Neuronal stem cell (in vitro differentiated cells): ENCODE measurements around the gene FHOD3.

Experiments
- DNase-seq: peaks from one replicate; pipeline ENCODE4 v3.0.0-alpha.2; 2013; ENCODE audit warnings: low spot score
- H2AFZ ChIP-seq: one replicate; pipeline ENCODE4 v1.6.1; 2013; ENCODE audit warnings: mild to moderate bottlenecking, low read length, inconsistent platforms
- H2AK5ac ChIP-seq: 2 replicates; pipeline ENCODE4 v1.6.1; 2013; ENCODE audit warnings: low read depth, mild to moderate bottlenecking, inconsistent platforms, low read length, moderate library complexity, mixed read lengths
- H2BK120ac ChIP-seq: 2 replicates; pipeline ENCODE4 v1.6.1; 2013; ENCODE audit warnings: low read depth, mild to moderate bottlenecking, inconsistent platforms, low read length, moderate library complexity, mixed read lengths
- H2BK12ac ChIP-seq: one replicate; pipeline ENCODE4 v1.6.1; 2013; ENCODE audit warnings: low read length, inconsistent platforms
- H2BK15ac ChIP-seq: 2 replicates; pipeline ENCODE4 v1.6.1; 2013; ENCODE audit warnings: mild to moderate bottlenecking, low read length, inconsistent platforms, mixed read lengths
- H2BK5ac ChIP-seq: one replicate; pipeline ENCODE4 v1.6.1; 2013; ENCODE audit warnings: inconsistent platforms, mild to moderate bottlenecking, low read length, moderate library complexity
- H3K14ac ChIP-seq: one replicate; pipeline ENCODE4 v1.6.1; 2013; ENCODE audit warnings: low read length, inconsistent platforms
- H3K18ac ChIP-seq: 2 replicates; pipeline ENCODE4 v1.6.1; 2013; ENCODE audit warnings: low read length, inconsistent platforms
- H3K23ac ChIP-seq: 2 replicates; pipeline ENCODE4 v1.6.1; 2013; ENCODE audit warnings: low read depth, mild to moderate bottlenecking, mixed read lengths, low read length, inconsistent platforms; ENCODE audit not compliant: poor library complexity
- H3K27ac ChIP-seq: replicated peaks from 3 replicates; pipeline ENCODE4 v1.5.1; 2013; ENCODE audit warnings: low read length, inconsistent platforms
- H3K27me3 ChIP-seq, 3 experiments: 2 replicates each; pipeline ENCODE4 v1.6.1; 2013; ENCODE audit warnings: low read length in 3 of 3, mild to moderate bottlenecking in 2 of 3, inconsistent platforms in 1 of 3, low read depth in 1 of 3, mixed read lengths in 1 of 3, moderate library complexity in 1 of 3; ENCODE audit not compliant: control insufficient read depth in 3 of 3, insufficient read depth in 3 of 3
- H3K36me3 ChIP-seq, 2 donors: replicated peaks in 1 of 2; 2 replicates each; pipeline ENCODE4 v1.6.1; 2013; ENCODE audit warnings: low read length in 2 of 2; ENCODE audit not compliant: control insufficient read depth in 2 of 2, insufficient read depth in 2 of 2
- H3K4ac ChIP-seq: 2 replicates; pipeline ENCODE4 v1.6.1; 2013; ENCODE audit warnings: inconsistent platforms, mild to moderate bottlenecking, low read length, moderate library complexity
- H3K4me1 ChIP-seq, 2 donors: 1 replicate in 1 of 2; 2 replicates in 1 of 2; pipeline ENCODE4 v1.6.1; 2013; ENCODE audit warnings: low read length in 2 of 2, low read depth in 1 of 2; ENCODE audit not compliant: control insufficient read depth in 2 of 2, insufficient read depth in 1 of 2
- H3K4me2 ChIP-seq: one replicate; pipeline ENCODE4 v1.6.1; 2013; ENCODE audit warnings: mild to moderate bottlenecking, low read length, inconsistent platforms; ENCODE audit not compliant: insufficient read depth, poor library complexity, severe bottlenecking
- H3K4me3 ChIP-seq, 2 donors: 2 replicates each; pipeline ENCODE4 v1.5.1; 2013; ENCODE audit warnings: low read length in 2 of 2, mild to moderate bottlenecking in 2 of 2, inconsistent platforms in 1 of 2, moderate library complexity in 1 of 2
- H3K79me1 ChIP-seq: one replicate; pipeline ENCODE4 v1.6.1; 2013; ENCODE audit warnings: low read depth, mild to moderate bottlenecking, inconsistent platforms, low read length, moderate library complexity
- H3K9ac ChIP-seq: one replicate; pipeline ENCODE4 v1.6.1; 2013; ENCODE audit warnings: mild to moderate bottlenecking, low read depth, low read length, inconsistent platforms; ENCODE audit not compliant: poor library complexity
- H3K9me3 ChIP-seq, 2 donors: replicated peaks in 1 of 2; 2 replicates each; pipeline versions ENCODE3 to v1.6.1; 2013; ENCODE audit warnings: low read length in 2 of 2, mild to moderate bottlenecking in 2 of 2, inconsistent platforms in 1 of 2, low read depth in 1 of 2, mixed read lengths in 1 of 2, moderate library complexity in 1 of 2; ENCODE audit not compliant: control insufficient read depth in 2 of 2, insufficient read depth in 1 of 2
- H4K8ac ChIP-seq: one replicate; pipeline ENCODE4 v1.6.1; 2013; ENCODE audit warnings: low read depth, mild to moderate bottlenecking, inconsistent platforms, low read length, moderate library complexity
- H4K91ac ChIP-seq: one replicate; pipeline ENCODE4 v1.6.1; 2013; ENCODE audit warnings: low read length, low read depth, mild to moderate bottlenecking, inconsistent platforms; ENCODE audit not compliant: poor library complexity
- WGBS, 2 donors: extraction: QIAGEN DNeasy Blood & Tissue Kit; methylation state at CpG; one replicate each; pipeline ENCODE4 v1.1.7; 2013; ENCODE audit warnings: missing lambda C conversion rate in 2 of 2, mixed read lengths in 1 of 2; ENCODE audit not compliant: insufficient read length in 2 of 2, insufficient replicate concordance in 1 of 2; ENCODE audit errors: extremely low coverage in 2 of 2; 5-methylcytosine and 5-hydroxymethylcytosine counted together

The FHOD3 gene

GRCh38 chr18:36826556-36826955, 529.0 kb downstream of the FHOD3 start:
- H3K4me2 ChIP-seq = no peak overlapping the region
- H2BK12ac ChIP-seq = no peak overlapping the region
- H2BK5ac ChIP-seq = no peak overlapping the region
- no peak overlapping the region for H4K91ac ChIP-seq
- H3K27ac ChIP-seq = no peak overlapping the region
- H2AK5ac ChIP-seq = no peak overlapping the region
- peaks cover 5% of the 10 kb centered on the region for H3K79me1 ChIP-seq
- no peak overlapping the region for H3K4me3 ChIP-seq
- H3K9ac ChIP-seq = no peak overlapping the region
- no peak overlapping the region for H3K23ac ChIP-seq
- DNase-seq = no peak
- H2AFZ ChIP-seq = no peak overlapping the region
- H2BK120ac ChIP-seq = no peak overlapping the region
- H3K14ac ChIP-seq = no peak overlapping the region
- peaks cover 0 to 13% of the 10 kb centered on the region in 2 donors for H3K9me3 ChIP-seq
- no CpG with 5 or more reads among the region's 3 CpGs for WGBS, 2 donors
- no peak overlapping the region for H4K8ac ChIP-seq
- H3K4me1 ChIP-seq = peaks cover 0 to 2% of the 10 kb centered on the region in 2 donors
- no peaks in the 10 kb centered on the region for H3K27me3 ChIP-seq
- H3K36me3 ChIP-seq = peaks cover 5 to 46% of the 10 kb centered on the region in 2 donors
- H2BK15ac ChIP-seq = no peak overlapping the region
- H3K4ac ChIP-seq = no peak overlapping the region
- H3K18ac ChIP-seq = no peak overlapping the region

- H3K9me3 ChIP-seq = peaks cover 0 to 9% of the 10 kb centered on the region in 2 donors
- H3K23ac ChIP-seq = peak overlapping the region; percentile 99
- peaks cover 5% of the 10 kb centered on the region for H3K79me1 ChIP-seq
- H2AK5ac ChIP-seq = peak overlapping the region; percentile 33
- peak overlapping the region; percentile 100 for H3K18ac ChIP-seq
- H3K36me3 ChIP-seq = peaks cover 1 to 29% of the 10 kb centered on the region in 2 donors
- peak overlapping the region; percentile 77 for H2BK5ac ChIP-seq
- peaks cover 0 to 2% of the 10 kb centered on the region in 2 donors for H3K4me1 ChIP-seq
- WGBS, 2 donors = no CpG with 5 or more reads among the region's 18 CpGs
- DNase-seq = peak; percentile 48
- H3K4me3 ChIP-seq = peak overlapping the region; percentile 92 to 93
- peak overlapping the region; percentile 98 for H3K14ac ChIP-seq
- peak overlapping the region; percentile 81 for H4K91ac ChIP-seq
- peak overlapping the region; percentile 73 for H3K27ac ChIP-seq
- H3K27me3 ChIP-seq = no peaks in the 10 kb centered on the region
- peak overlapping the region; percentile 97 for H2AFZ ChIP-seq
- H2BK15ac ChIP-seq = peak overlapping the region; percentile 82
- H2BK120ac ChIP-seq = no peak overlapping the region
- H3K9ac ChIP-seq = peak overlapping the region; percentile 100
- H3K4me2 ChIP-seq = peak overlapping the region; percentile 56
- H4K8ac ChIP-seq = no peak overlapping the region
- H2BK12ac ChIP-seq = no peak overlapping the region
- no peak overlapping the region for H3K4ac ChIP-seq
Measured at GRCh38 chr18:36828157-36828629, 530.7 kb downstream of the FHOD3 start.

- peak within 1 kb of the TSS; percentile 90 for H3K4ac ChIP-seq
Measured at GRCh38 chr18:36828630-36829361, 531.3 kb downstream of the FHOD3 start, which contains the start of the genes KIAA1328 and TPGS2. Gene KIAA1328 (plus strand): TSS chr18:36829127. CDS start chr18:36829139, 12 bp downstream. Gene TPGS2 (minus strand): TSS chr18:36829002. CDS start chr18:36828767, 235 bp downstream.

More at GRCh38 chr18:36828630-36829361, 531.3 kb downstream of the FHOD3 start, which contains the start of the genes KIAA1328 and TPGS2:
- peaks cover 0 to 2% of the 10 kb centered on the region in 2 donors for H3K4me1 ChIP-seq
- peak within 1 kb of the TSS; percentile 92 to 93 for H3K4me3 ChIP-seq
- peak within 1 kb of the TSS; percentile 33 for H2AK5ac ChIP-seq
- H2BK5ac ChIP-seq = peak within 1 kb of the TSS; percentile 77
- no peak within 1 kb of the TSS for H4K8ac ChIP-seq
- peak within 1 kb of the TSS; percentile 82 for H2BK15ac ChIP-seq
- H3K27me3 ChIP-seq = no peaks in the 10 kb centered on the region
- peak within 1 kb of the TSS; percentile 81 for H4K91ac ChIP-seq
- H3K23ac ChIP-seq = peak within 1 kb of the TSS; percentile 99
- peak within 1 kb of the TSS; percentile 98 for H3K14ac ChIP-seq
- peak within 1 kb of the TSS; percentile 73 for H3K27ac ChIP-seq
- H3K9me3 ChIP-seq = peaks cover 0 to 9% of the 10 kb centered on the region in 2 donors
- H2BK12ac ChIP-seq = no peak within 1 kb of the TSS
- WGBS, 2 donors = no CpG with 5 or more reads among the region's 83 CpGs
- DNase-seq = peak; percentile 81
- peak within 1 kb of the TSS; percentile 97 for H2AFZ ChIP-seq
- peak within 1 kb of the TSS; percentile 100 for H3K9ac ChIP-seq
- peak within 1 kb of the TSS; percentile 100 for H3K18ac ChIP-seq
- H3K79me1 ChIP-seq = peaks cover 5% of the 10 kb centered on the region
- peak within 1 kb of the TSS; percentile 70 for H3K4me2 ChIP-seq
- H3K36me3 ChIP-seq = peaks cover 1 to 26% of the 10 kb centered on the region in 2 donors
- no peak within 1 kb of the TSS for H2BK120ac ChIP-seq
